ENCODE data around the gene GTF2A1. TPM values are rescaled to one million over a fixed set of nuclear protein-coding genes. Genes with fewer than 3 reads are reported as not detected.
A peak's percentile ranks its signal among the peaks of the same experiment; 100 is the strongest.

The GTF2A1 gene
- total RNA-seq, 2 donors from 2014 or later, result 33.9 to 38.0 TPM

GRCh38 chr14:81177225-81177624 lies 43.5 kb downstream of the GTF2A1 start:
- Mint-ChIP-seq H3K4me3 (no peak overlapping the region), H3K4me1 (peaks cover 2% of the 10 kb centered on the region), H3K9me3 (no peaks in the 10 kb centered on the region), H3K27me3 (no peaks in the 10 kb centered on the region), H3K27ac (no peak overlapping the region), H3K36me3 (ENCODE audit: low read depth) (peaks cover 52% of the 10 kb centered on the region)
- ATAC-seq (replicated peaks), result no peak

GRCh38 chr14:81176241-81176640 lies 44.5 kb downstream of the GTF2A1 start:
- no peaks in the 10 kb centered on the region for H3K9me3 Mint-ChIP-seq
- H3K27ac Mint-ChIP-seq, result no peak overlapping the region
- H3K4me1 Mint-ChIP-seq, result no peaks in the 10 kb centered on the region
- ATAC-seq (replicated peaks), result no peak
- H3K36me3 Mint-ChIP-seq (ENCODE audit: low read depth), result peaks cover 42% of the 10 kb centered on the region
- H3K27me3 Mint-ChIP-seq, result no peaks in the 10 kb centered on the region
- H3K4me3 Mint-ChIP-seq, result no peak overlapping the region

- Mint-ChIP-seq H3K27me3 (no peaks in the 10 kb centered on the region), H3K4me3 (no peak overlapping the region), H3K36me3 (ENCODE audit: low read depth) (peaks cover 16% of the 10 kb centered on the region), H3K27ac (no peak overlapping the region), H3K4me1 (peaks cover 19% of the 10 kb centered on the region), H3K9me3 (no peaks in the 10 kb centered on the region)
- ATAC-seq (replicated peaks), result no peak
Observed at GRCh38 chr14:81172881-81173280, 47.9 kb downstream of the GTF2A1 start.

GRCh38 chr14:81172353-81172752 lies 48.4 kb downstream of the GTF2A1 start:
- no peak overlapping the region for H3K27ac Mint-ChIP-seq
- peaks cover 11% of the 10 kb centered on the region for H3K36me3 Mint-ChIP-seq (ENCODE audit: low read depth)
- H3K9me3 Mint-ChIP-seq, result no peaks in the 10 kb centered on the region
- no peaks in the 10 kb centered on the region for H3K27me3 Mint-ChIP-seq
- H3K4me3 Mint-ChIP-seq, result no peak overlapping the region
- no peak for ATAC-seq (replicated peaks)
- H3K4me1 Mint-ChIP-seq, result peaks cover 19% of the 10 kb centered on the region

GRCh38 chr14:81170829-81171195 lies 49.9 kb downstream of the GTF2A1 start:
- ATAC-seq (replicated peaks), result no peak
- peak overlapping the region; percentile 94 for H3K27ac Mint-ChIP-seq
- peak overlapping the region; percentile 94 for H3K4me3 Mint-ChIP-seq
- H3K27me3 Mint-ChIP-seq, result no peaks in the 10 kb centered on the region
- peaks cover 19% of the 10 kb centered on the region for H3K4me1 Mint-ChIP-seq
- no peaks in the 10 kb centered on the region for H3K36me3 Mint-ChIP-seq (ENCODE audit: low read depth)
- no peaks in the 10 kb centered on the region for H3K9me3 Mint-ChIP-seq

- ATAC-seq (replicated peaks), result peak; percentile 99
- H3K36me3 Mint-ChIP-seq (ENCODE audit: low read depth), result no peaks in the 10 kb centered on the region
- no peaks in the 10 kb centered on the region for H3K27me3 Mint-ChIP-seq
- H3K4me3 Mint-ChIP-seq, result peak overlapping the region; percentile 94
- peak overlapping the region; percentile 94 for H3K27ac Mint-ChIP-seq
- no peaks in the 10 kb centered on the region for H3K9me3 Mint-ChIP-seq
- H3K4me1 Mint-ChIP-seq, result peaks cover 19% of the 10 kb centered on the region
Observed at GRCh38 chr14:81170104-81170828, 50.5 kb downstream of the GTF2A1 start.

GRCh38 chr14:81169711-81170103 lies 51.1 kb downstream of the GTF2A1 start:
- Mint-ChIP-seq H3K9me3 (no peaks in the 10 kb centered on the region), H3K27ac (peak overlapping the region; percentile 94), H3K36me3 (ENCODE audit: low read depth) (no peaks in the 10 kb centered on the region), H3K4me1 (peaks cover 19% of the 10 kb centered on the region), H3K4me3 (peak overlapping the region; percentile 94), H3K27me3 (no peaks in the 10 kb centered on the region)
- peak; percentile 15 for ATAC-seq (replicated peaks)

- no peaks in the 10 kb centered on the region for H3K36me3 Mint-ChIP-seq (ENCODE audit: low read depth)
- peaks cover 21% of the 10 kb centered on the region for H3K4me1 Mint-ChIP-seq
- peak overlapping the region; percentile 94 for H3K4me3 Mint-ChIP-seq
- peak overlapping the region; percentile 94 for H3K27ac Mint-ChIP-seq
- no peak for ATAC-seq (replicated peaks)
- H3K9me3 Mint-ChIP-seq, result no peaks in the 10 kb centered on the region
- H3K27me3 Mint-ChIP-seq, result no peaks in the 10 kb centered on the region
Observed at GRCh38 chr14:81169267-81169666, 51.5 kb downstream of the GTF2A1 start.

GRCh38 chr14:81166121-81166520 lies 54.6 kb downstream of the GTF2A1 start:
- no peaks in the 10 kb centered on the region for H3K27me3 Mint-ChIP-seq
- H3K27ac Mint-ChIP-seq, result no peak overlapping the region
- H3K4me1 Mint-ChIP-seq, result peaks cover 25% of the 10 kb centered on the region
- H3K4me3 Mint-ChIP-seq, result no peak overlapping the region
- no peaks in the 10 kb centered on the region for H3K36me3 Mint-ChIP-seq (ENCODE audit: low read depth)
- no peak for ATAC-seq (replicated peaks)
- H3K9me3 Mint-ChIP-seq, result no peaks in the 10 kb centered on the region

- H3K27me3 Mint-ChIP-seq, result no peaks in the 10 kb centered on the region
- no peaks in the 10 kb centered on the region for H3K9me3 Mint-ChIP-seq
- ATAC-seq (replicated peaks), result no peak
- peaks cover 18% of the 10 kb centered on the region for H3K4me1 Mint-ChIP-seq
- H3K27ac Mint-ChIP-seq, result no peak overlapping the region
- no peak overlapping the region for H3K4me3 Mint-ChIP-seq
- H3K36me3 Mint-ChIP-seq (ENCODE audit: low read depth), result no peaks in the 10 kb centered on the region
Observed at GRCh38 chr14:81165188-81165587, 55.6 kb downstream of the GTF2A1 start.

GRCh38 chr14:81164167-81164774 lies 56.5 kb downstream of the GTF2A1 start:
- no peaks in the 10 kb centered on the region for H3K36me3 Mint-ChIP-seq (ENCODE audit: low read depth)

GRCh38 chr14:81162941-81163340 lies 57.8 kb downstream of the GTF2A1 start:
- H3K27me3 Mint-ChIP-seq, result no peaks in the 10 kb centered on the region
- no peak overlapping the region for H3K27ac Mint-ChIP-seq

More at GRCh38 chr14:81164167-81164774, 56.5 kb downstream of the GTF2A1 start:
- H3K9me3 Mint-ChIP-seq, result no peaks in the 10 kb centered on the region
- peak; percentile 100 for ATAC-seq (replicated peaks)
- H3K27ac Mint-ChIP-seq, result peak overlapping the region; percentile 13
- H3K27me3 Mint-ChIP-seq, result no peaks in the 10 kb centered on the region
- H3K4me3 Mint-ChIP-seq, result no peak overlapping the region
- H3K4me1 Mint-ChIP-seq, result peaks cover 12% of the 10 kb centered on the region

GRCh38 chr14:81161749-81162148 lies 59.0 kb downstream of the GTF2A1 start:
- no peak for ATAC-seq (replicated peaks)
- no peaks in the 10 kb centered on the region for H3K27me3 Mint-ChIP-seq
- no peak overlapping the region for H3K4me3 Mint-ChIP-seq
- H3K36me3 Mint-ChIP-seq (ENCODE audit: low read depth), result no peaks in the 10 kb centered on the region
- no peak overlapping the region for H3K27ac Mint-ChIP-seq
- no peaks in the 10 kb centered on the region for H3K9me3 Mint-ChIP-seq
- peaks cover 6% of the 10 kb centered on the region for H3K4me1 Mint-ChIP-seq

More at GRCh38 chr14:81162941-81163340, 57.8 kb downstream of the GTF2A1 start:
- no peaks in the 10 kb centered on the region for H3K9me3 Mint-ChIP-seq
- ATAC-seq (replicated peaks), result no peak
- H3K4me1 Mint-ChIP-seq, result peaks cover 6% of the 10 kb centered on the region
- H3K36me3 Mint-ChIP-seq (ENCODE audit: low read depth), result no peaks in the 10 kb centered on the region
- H3K4me3 Mint-ChIP-seq, result no peak overlapping the region

- Mint-ChIP-seq H3K27me3 (no peaks in the 10 kb centered on the region), H3K36me3 (ENCODE audit: low read depth) (no peaks in the 10 kb centered on the region), H3K27ac (no peak overlapping the region), H3K4me3 (no peak overlapping the region), H3K9me3 (no peaks in the 10 kb centered on the region), H3K4me1 (peaks cover 6% of the 10 kb centered on the region)
- no peak for ATAC-seq (replicated peaks)
Observed at GRCh38 chr14:81161088-81161487, 59.7 kb downstream of the GTF2A1 start.

GRCh38 chr14:81157431-81157830 lies 63.3 kb downstream of the GTF2A1 start:
- Mint-ChIP-seq H3K36me3 (ENCODE audit: low read depth) (no peaks in the 10 kb centered on the region), H3K4me3 (no peak overlapping the region), H3K4me1 (peaks cover 5% of the 10 kb centered on the region), H3K9me3 (peaks cover 6% of the 10 kb centered on the region), H3K27ac (no peak overlapping the region), H3K27me3 (peaks cover 4% of the 10 kb centered on the region)
- ATAC-seq (replicated peaks), result no peak

Data from activated T-helper 17 cell treated with anti-CD3 and anti-CD28 coated beads, Interleukin-2, amount 50 U/mL, for 72 hours (primary cell).